GM12878 (cell line): ENCODE measurements around the gene OPN4.

ENCODE experiments used
- ATF3 ChIP-seq: IDR thresholded peaks from 2 replicates; pipeline ENCODE4 v1.6.1; 2011; ENCODE audit warnings: low read depth, mild to moderate bottlenecking, low read length, moderate library complexity, borderline replicate concordance; ENCODE audit errors: extremely low read depth
- BACH1 ChIP-seq: fragments of 450-650 bp; IDR thresholded peaks from 2 replicates; pipeline ENCODE4 v1.6.1; 2017; ENCODE audit warnings: mild to moderate bottlenecking, borderline replicate concordance
- CEBPB ChIP-seq, 2 experiments: fragments of 150-350 bp in 1 of 2; IDR thresholded peaks; 2 replicates each; pipeline ENCODE4 v1.6.1; 2012 to 2014; ENCODE audit warnings: low read depth in 2 of 2, low read length in 2 of 2, borderline replicate concordance in 1 of 2, inconsistent platforms in 1 of 2
- CTCF ChIP-seq, 3 experiments: IDR thresholded peaks in 2 of 3; conservative IDR thresholded peaks in 1 of 3; 2 replicates each; pipeline ENCODE4 v1.5.1; 2011; ENCODE audit warnings: low read depth in 3 of 3, low read length in 3 of 3, mild to moderate bottlenecking in 3 of 3, control low read depth in 2 of 3, moderate library complexity in 2 of 3, inconsistent platforms in 1 of 3, mixed read lengths in 1 of 3; ENCODE audit not compliant: control insufficient read depth in 2 of 3, insufficient read depth in 1 of 3; ENCODE audit errors: extremely low read depth in 1 of 3
- EP300 ChIP-seq, 2 experiments: fragments of 150-350 bp in 1 of 2; IDR thresholded peaks; 2 replicates each; pipeline ENCODE4 v1.6.1; 2011 to 2012; ENCODE audit warnings: low read depth in 2 of 2, low read length in 2 of 2, borderline replicate concordance in 1 of 2, improper control_type of control experiment in 1 of 2, inconsistent platforms in 1 of 2; ENCODE audit not compliant: control insufficient read depth in 1 of 2
- ESRRA ChIP-seq: IDR thresholded peaks from 2 replicates; pipeline ENCODE4 v1.6.1; 2012; ENCODE audit warnings: mild to moderate bottlenecking, low read length, improper control_type of control experiment
- FOXM1 ChIP-seq: IDR thresholded peaks from 2 replicates; pipeline ENCODE4 v1.6.1; 2012; ENCODE audit warnings: low read depth, mild to moderate bottlenecking, inconsistent platforms, low read length, moderate library complexity
- GABPA ChIP-seq: IDR thresholded peaks from 2 replicates; pipeline ENCODE4 v1.6.1; 2014; ENCODE audit warnings: antibody characterized with exemption, low read depth, mild to moderate bottlenecking, inconsistent platforms
- HDGF ChIP-seq: fragments of 450-650 bp; IDR thresholded peaks from 2 replicates; pipeline ENCODE4 v1.6.1; 2016; ENCODE audit warnings: antibody characterized with exemption
- JUNB ChIP-seq: IDR thresholded peaks from 2 replicates; pipeline ENCODE4 v1.6.1; 2016; ENCODE audit warnings: antibody characterized with exemption, mild to moderate bottlenecking
- PBX3 ChIP-seq: IDR thresholded peaks from 2 replicates; pipeline ENCODE4 v1.6.1; 2011; ENCODE audit warnings: mild to moderate bottlenecking, low read depth, low read length, moderate library complexity; ENCODE audit not compliant: insufficient replicate concordance
- POLR2AphosphoS5 ChIP-seq: IDR thresholded peaks from 2 replicates; pipeline ENCODE4 v1.6.1; 2011; ENCODE audit warnings: mild to moderate bottlenecking, low read length, inconsistent platforms
- RAD21 ChIP-seq: IDR thresholded peaks from 2 replicates; pipeline ENCODE4 v1.6.1; 2011; ENCODE audit warnings: mild to moderate bottlenecking, low read depth, low read length, moderate library complexity; ENCODE audit not compliant: insufficient read depth
- ZZZ3 ChIP-seq: IDR thresholded peaks from 2 replicates; pipeline ENCODE4 v1.6.1; 2011; ENCODE audit warnings: low read depth; ENCODE audit not compliant: control insufficient read depth, insufficient read length

- TF ChIP-seq PBX3: no peak
- no peak for TF ChIP-seq GABPA
- TF ChIP-seq ESRRA: no peak
- TF ChIP-seq POLR2AphosphoS5: no peak
- no peak for TF ChIP-seq CTCF (IDR thresholded peaks at IDR 0.05 in 2 of 3, conservative IDR thresholded peaks at IDR 0.05 in 1 of 3; ENCODE audit: control insufficient read depth in 2 of 3, extremely low read depth in 1 of 3, insufficient read depth in 1 of 3, low read depth in 3 of 3, low read length in 3 of 3)
- TF ChIP-seq JUNB: no peak
- no peak for TF ChIP-seq ATF3
- TF ChIP-seq ZZZ3: no peak
- TF ChIP-seq EP300 (IDR thresholded peaks at IDR 0.05; ENCODE audit: borderline replicate concordance in 1 of 2, control insufficient read depth in 1 of 2, low read depth in 2 of 2, low read length in 2 of 2): no peak
- TF ChIP-seq CEBPB (IDR thresholded peaks at IDR 0.05; ENCODE audit: borderline replicate concordance in 1 of 2, low read depth in 2 of 2, low read length in 2 of 2): no peak
- no peak for TF ChIP-seq HDGF
- no peak for TF ChIP-seq RAD21
- no peak for TF ChIP-seq BACH1
- no peak for TF ChIP-seq FOXM1
These were observed 9.4 kb upstream of the OPN4 start for GRCh38 chr10:86644794-86645445.
